GM12878 (cell line): Measurements from ENCODE around the gene RAD51B. TPM values are rescaled to one million over a fixed set of nuclear protein-coding genes. Genes with fewer than 3 reads are reported as not detected.

Source experiments
- ATAC-seq: fragments of 200-7000 bp; cut with Tn5 transposase; 3 replicates; pipeline ENCODE4 v1.9.1; 2020; ENCODE audit warnings: mild to moderate bottlenecking, moderate library complexity
- BruUV-seq: library from RNA; stranded (reverse); fragments of 400-500 nt; replicated peaks from 2 replicates; lab custom pipeline; 2021; lab: Mats Ljungman, UMichigan
- CTCF ChIA-PET: fragments of 300-600 bp; sonication (Branson Sonifier 250); formaldehyde crosslinking; extraction: SDS; loops from one replicate; lab custom pipeline; 2021; ENCODE audit warnings: inconsistent platforms; lab: Yijun Ruan, JAX
- POLR2A ChIA-PET: fragments of 350-600 bp; formaldehyde crosslinking; extraction: SDS; loops from one replicate; lab custom pipeline; 2021; ENCODE audit warnings: inconsistent platforms; lab: Charles Lee
- RAD21 ChIA-PET: fragments of 300-600 bp; sonication (Branson Sonifier 250); formaldehyde crosslinking; loops from one replicate; lab custom pipeline; 2023; ENCODE audit warnings: antibody characterized with exemption; ENCODE audit not compliant: unreplicated experiment; lab: Charles Lee
- SMC1A ChIA-PET: fragments of 300-600 bp; sonication (Branson Sonifier 250); formaldehyde crosslinking; loops from one replicate; lab custom pipeline; 2023; ENCODE audit not compliant: unreplicated experiment, uncharacterized antibody; lab: Charles Lee
- DNase-seq: peaks from one replicate; pipeline ENCODE4 v3.0.0-alpha.2; 2011; ENCODE audit warnings: low read depth, low spot score
- FAIRE-seq: peaks from 3 replicates; lab custom pipeline; 2011; peaks lifted over from hg19 to GRCh38; lab: Jason Lieb, UNC
- H2AFZ ChIP-seq: 2 replicates; pipeline ENCODE4 v1.6.0; 2011; ENCODE audit warnings: low read depth, low read length, control low read depth; ENCODE audit not compliant: control insufficient read depth
- H3K27ac ChIP-seq: 2 replicates; pipeline ENCODE4 v1.5.1; 2011; ENCODE audit warnings: control low read depth; ENCODE audit not compliant: control insufficient read depth, insufficient read depth
- H3K27me3 ChIP-seq, 2 experiments: replicated peaks in 1 of 2; 2 replicates each; pipeline versions ENCODE4 v1.6.0 to v1.6.1; 2011; ENCODE audit warnings: low read length in 1 of 2; ENCODE audit not compliant: control insufficient read depth in 2 of 2, insufficient read depth in 2 of 2
- H3K36me3 ChIP-seq, 2 experiments: 2 replicates each; pipeline ENCODE4 v1.5.1; 2011; ENCODE audit warnings: low read length in 1 of 2; ENCODE audit not compliant: control insufficient read depth in 2 of 2, insufficient read depth in 2 of 2
- H3K4me1 ChIP-seq: 2 replicates; pipeline ENCODE4 v1.6.1; 2011; ENCODE audit warnings: mild to moderate bottlenecking, low read length, moderate library complexity, mixed read lengths; ENCODE audit not compliant: control insufficient read depth, insufficient read depth
- H3K4me2 ChIP-seq: 2 replicates; pipeline ENCODE4 v1.6.0; 2011; ENCODE audit warnings: control low read depth; ENCODE audit not compliant: control insufficient read depth, insufficient read depth
- H3K4me3 ChIP-seq: fragments of 200-600 bp; sonication (generic); 2 replicates; pipeline ENCODE4 v1.5.1; 2016
- H3K79me2 ChIP-seq: 2 replicates; pipeline ENCODE4 v1.6.0; 2011; ENCODE audit warnings: low read length; ENCODE audit not compliant: control insufficient read depth, insufficient read depth
- H3K9ac ChIP-seq: 2 replicates; pipeline ENCODE4 v1.8.0; 2011; ENCODE audit warnings: low read length, control low read depth, mixed read lengths; ENCODE audit not compliant: control insufficient read depth, insufficient read depth
- H3K9me3 ChIP-seq: replicated peaks from 3 replicates; pipeline ENCODE4 v1.5.1; 2011; ENCODE audit warnings: mild to moderate bottlenecking, low read length; ENCODE audit not compliant: control insufficient read depth, insufficient read depth
- H4K20me1 ChIP-seq: 2 replicates; pipeline ENCODE4 v1.6.0; 2011; ENCODE audit not compliant: control insufficient read depth, insufficient read depth
- GABPA ChIP-seq: IDR thresholded peaks from 2 replicates; pipeline ENCODE4 v1.6.1; 2014; ENCODE audit warnings: antibody characterized with exemption, low read depth, mild to moderate bottlenecking, inconsistent platforms
- GATAD2B ChIP-seq: fragments of 450-650 bp; conservative IDR thresholded peaks from 2 replicates; pipeline ENCODE4 v1.6.1; 2017; ENCODE audit warnings: low read depth, mild to moderate bottlenecking, moderate library complexity
- KLF5 ChIP-seq: fragments of 450-650 bp; IDR thresholded peaks from 2 replicates; pipeline ENCODE4 v1.6.1; 2014; ENCODE audit warnings: mild to moderate bottlenecking; ENCODE audit not compliant: partially characterized antibody
- MEF2A ChIP-seq: IDR thresholded peaks from 2 replicates; pipeline ENCODE4 v1.6.1; 2011; ENCODE audit warnings: low read depth, mild to moderate bottlenecking, low read length, moderate library complexity; ENCODE audit not compliant: insufficient read depth
- NRF1 ChIP-seq: conservative IDR thresholded peaks from 2 replicates; pipeline ENCODE4 v1.6.1; 2011; ENCODE audit warnings: mild to moderate bottlenecking, low read depth, low read length, improper control_type of control experiment
- POLR2AphosphoS2 ChIP-seq: IDR thresholded peaks from 2 replicates; pipeline ENCODE4 v1.6.1; 2011; ENCODE audit warnings: low read depth, mild to moderate bottlenecking, low read length, improper control_type of control experiment, moderate library complexity
- SUZ12 ChIP-seq: fragments of 200-600 bp; sonication (generic); IDR thresholded peaks from one replicate; pipeline ENCODE4 v1.6.1; 2018; ENCODE audit warnings: antibody characterized with exemption, mild to moderate bottlenecking; ENCODE audit not compliant: unreplicated experiment
- YY1 ChIP-seq: IDR thresholded peaks from 2 replicates; pipeline ENCODE4 v1.6.1; 2011; ENCODE audit warnings: low read depth, mild to moderate bottlenecking, low read length
- ZBED1 ChIP-seq: IDR thresholded peaks from 2 replicates; pipeline ENCODE4 v1.6.1; 2016; ENCODE audit warnings: borderline replicate concordance
- ZBTB40 ChIP-seq: fragments of 450-650 bp; IDR thresholded peaks from 2 replicates; pipeline ENCODE4 v1.6.1; 2016; ENCODE audit warnings: mild to moderate bottlenecking, moderate library complexity, borderline replicate concordance
- ZNF217 ChIP-seq: fragments of 450-650 bp; IDR thresholded peaks from 2 replicates; pipeline ENCODE4 v1.6.1; 2017; ENCODE audit warnings: antibody characterized with exemption, mild to moderate bottlenecking
- ZNF622 ChIP-seq: fragments of 450-650 bp; IDR thresholded peaks from 2 replicates; pipeline ENCODE4 v1.6.1; 2017; ENCODE audit warnings: mild to moderate bottlenecking, inconsistent platforms
- ZZZ3 ChIP-seq: IDR thresholded peaks from 2 replicates; pipeline ENCODE4 v1.6.1; 2011; ENCODE audit warnings: low read depth; ENCODE audit not compliant: control insufficient read depth, insufficient read length
- WGBS: methylation state at CpG from one replicate; pipeline ENCODE4 v1.1.6; 2016; ENCODE audit warnings: low lambda C conversion rate; ENCODE audit not compliant: insufficient replicate concordance, insufficient coverage; ENCODE audit errors: missing lambda C conversion rate; 5-methylcytosine and 5-hydroxymethylcytosine counted together
- in situ Hi-C: fragments of 300-500 bp; cut with MboI; formaldehyde crosslinking; loops from 9 replicates; pipeline ENCODE4 v1.14.3; 2018; ENCODE audit warnings: mixed read lengths
- intact Hi-C: fragments of 100-400 bp; cut with micrococcal nuclease; formaldehyde crosslinking; loops from one replicate; pipeline ENCODE4 v1.14.2; 2022; ENCODE audit not compliant: unreplicated experiment
- polyA plus RNA-seq, 11 experiments: library from polyadenylated mRNA; depleted of rRNA in 4 of 11; unstranded in 6 of 11; stranded (reverse) in 5 of 11; fragments of >200 nt; fragmentation: Nextera tagmentation in 4 of 11; fragmentation: Illumina TruSeq in 1 of 11; extraction: Ambion mirVana in 4 of 11; extraction: Trizol in 1 of 11; gene quantifications; 1 replicate in 1 of 11; 2 replicates in 10 of 11; pipeline versions ENCODE4 v1.2.1 to v1.2.3, GENCODE V29; 2011 to 2016; ENCODE audit warnings: inconsistent platforms in 2 of 11, missing spikeins in 2 of 11, low read depth in 1 of 11
- total RNA-seq, 4 experiments: library from RNA; depleted of rRNA in 3 of 4; stranded (reverse); fragments of >200 nt in 3 of 4; fragmentation: Illumina TruSeq in 1 of 4; extraction: Trizol in 1 of 4; gene quantifications; 2 replicates each; pipeline versions ENCODE4 v1.2.1 to v1.2.3, GENCODE V29; 2013 to 2021
- TF ChIP-seq, protein P1 (sequence below): fragments of 450-650 bp; IDR thresholded peaks from 2 replicates; pipeline ENCODE4 v1.6.1; 2017; ENCODE audit warnings: mild to moderate bottlenecking, low read depth, inconsistent platforms; ENCODE audit not compliant: poor library complexity, severe bottlenecking
- TF ChIP-seq, protein P2 (sequence below): fragments of 450-650 bp; IDR thresholded peaks from 2 replicates; pipeline ENCODE4 v1.6.1; 2018; ENCODE audit warnings: borderline replicate concordance, mild to moderate bottlenecking; ENCODE audit not compliant: partially characterized antibody

RAD51B gene
- total and polyA plus RNA-seq, 10 of the 15 experiments (the other 5 are each of a cell fraction or from before 2014, with no cell fraction given): 9.8 to 26.8 (median 21.3) TPM

GRCh38 chr14:68748691-68749090 is 929.1 kb downstream of the RAD51B start:
- H3K9ac ChIP-seq: no peak overlapping the region
- ChIA-PET SMC1A (interaction anchor here (1.0 kb wide), 1 partner anchor 77 kb away, joined by 3 read pairs; no protein-coding TSS in a partner anchor), RAD21 (interaction anchor here (0.6 kb wide), 1 partner anchor 633 kb away, joined by 3 read pairs; no protein-coding TSS in a partner anchor), CTCF (interaction anchor here (0.6 kb wide), 1 partner anchor 11 kb away, joined by 3 read pairs; no protein-coding TSS in a partner anchor), POLR2A (no interaction called here)
- intact Hi-C loops: no loop called here
- no peak overlapping the region for H3K4me2 ChIP-seq
- H3K36me3 ChIP-seq: no peaks in the 10 kb centered on the region
- no peak overlapping the region for H3K27ac ChIP-seq
- no peaks in the 10 kb centered on the region for H3K27me3 ChIP-seq
- H3K9me3 ChIP-seq: no peaks in the 10 kb centered on the region
- no peak overlapping the region for H3K4me3 ChIP-seq
- H4K20me1 ChIP-seq: no peaks in the 10 kb centered on the region
- no peak overlapping the region for H2AFZ ChIP-seq
- WGBS: 11% methylated on average over 5 of the region's 5 CpGs
- ATAC-seq: no peak
- H3K4me1 ChIP-seq: no peaks in the 10 kb centered on the region
- no peaks in the 10 kb centered on the region for H3K79me2 ChIP-seq
- no TSS peak for BruUV-seq
- in situ Hi-C loops: no loop called here
- no peak for DNase-seq
- no peak for FAIRE-seq
- TF ChIP-seq YY1 (no peak), ZBED1 (no peak), NRF1 (no peak), SUZ12 (no peak), ZNF622 (no peak), ZNF217 (no peak), GATAD2B (no peak), POLR2AphosphoS2 (no peak), GABPA (no peak), ZZZ3 (no peak), MEF2A (no peak), KLF5 (no peak), ZBTB40 (no peak)
- TF ChIP-seq, protein P1, sequence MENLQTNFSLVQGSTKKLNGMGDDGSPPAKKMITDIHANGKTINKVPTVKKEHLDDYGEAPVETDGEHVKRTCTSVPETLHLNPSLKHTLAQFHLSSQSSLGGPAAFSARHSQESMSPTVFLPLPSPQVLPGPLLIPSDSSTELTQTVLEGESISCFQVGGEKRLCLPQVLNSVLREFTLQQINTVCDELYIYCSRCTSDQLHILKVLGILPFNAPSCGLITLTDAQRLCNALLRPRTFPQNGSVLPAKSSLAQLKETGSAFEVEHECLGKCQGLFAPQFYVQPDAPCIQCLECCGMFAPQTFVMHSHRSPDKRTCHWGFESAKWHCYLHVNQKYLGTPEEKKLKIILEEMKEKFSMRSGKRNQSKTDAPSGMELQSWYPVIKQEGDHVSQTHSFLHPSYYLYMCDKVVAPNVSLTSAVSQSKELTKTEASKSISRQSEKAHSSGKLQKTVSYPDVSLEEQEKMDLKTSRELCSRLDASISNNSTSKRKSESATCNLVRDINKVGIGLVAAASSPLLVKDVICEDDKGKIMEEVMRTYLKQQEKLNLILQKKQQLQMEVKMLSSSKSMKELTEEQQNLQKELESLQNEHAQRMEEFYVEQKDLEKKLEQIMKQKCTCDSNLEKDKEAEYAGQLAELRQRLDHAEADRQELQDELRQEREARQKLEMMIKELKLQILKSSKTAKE: no peak
- TF ChIP-seq, protein P2, sequence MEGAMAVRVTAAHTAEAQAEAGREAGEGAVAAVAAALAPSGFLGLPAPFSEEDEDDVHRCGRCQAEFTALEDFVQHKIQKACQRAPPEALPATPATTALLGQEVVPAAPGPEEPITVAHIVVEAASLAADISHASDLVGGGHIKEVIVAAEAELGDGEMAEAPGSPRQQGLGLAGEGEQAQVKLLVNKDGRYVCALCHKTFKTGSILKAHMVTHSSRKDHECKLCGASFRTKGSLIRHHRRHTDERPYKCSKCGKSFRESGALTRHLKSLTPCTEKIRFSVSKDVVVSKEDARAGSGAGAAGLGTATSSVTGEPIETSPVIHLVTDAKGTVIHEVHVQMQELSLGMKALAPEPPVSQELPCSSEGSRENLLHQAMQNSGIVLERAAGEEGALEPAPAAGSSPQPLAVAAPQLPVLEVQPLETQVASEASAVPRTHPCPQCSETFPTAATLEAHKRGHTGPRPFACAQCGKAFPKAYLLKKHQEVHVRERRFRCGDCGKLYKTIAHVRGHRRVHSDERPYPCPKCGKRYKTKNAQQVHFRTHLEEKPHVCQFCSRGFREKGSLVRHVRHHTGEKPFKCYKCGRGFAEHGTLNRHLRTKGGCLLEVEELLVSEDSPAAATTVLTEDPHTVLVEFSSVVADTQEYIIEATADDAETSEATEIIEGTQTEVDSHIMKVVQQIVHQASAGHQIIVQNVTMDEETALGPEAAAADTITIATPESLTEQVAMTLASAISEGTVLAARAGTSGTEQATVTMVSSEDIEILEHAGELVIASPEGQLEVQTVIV: no peak
